Esophagus muscularis mucosa (tissue), 4 donors: ENCODE data around the gene PRKCQ.

Experiments
- CTCF ChIP-seq, 3 experiments: fragments of 200-600 bp in 2 of 3; fragments of 450-650 bp in 1 of 3; sonication (generic) in 2 of 3; IDR thresholded peaks; one replicate each; pipeline ENCODE4 v1.5.1; 2017 to 2019; ENCODE audit warnings: antibody characterized with exemption in 3 of 3, mild to moderate bottlenecking in 2 of 3, moderate library complexity in 1 of 3
- EP300 ChIP-seq: sonication (generic); formaldehyde crosslinking; IDR thresholded peaks from one replicate; pipeline ENCODE4 v1.6.1; 2017; ENCODE audit warnings: antibody characterized with exemption
- POLR2A ChIP-seq: fragments of 450-650 bp; IDR thresholded peaks from one replicate; pipeline ENCODE4 v1.6.1; 2017; ENCODE audit warnings: antibody characterized with exemption, moderate library complexity, mild to moderate bottlenecking, low read depth

GRCh38 chr10:6408799-6409198 is 171.3 kb downstream of the PRKCQ start:
- TF ChIP-seq CTCF (IDR thresholded peaks at IDR 0.05) (no peak), POLR2A (no peak), EP300 (no peak)
